Keratinocyte (primary cell): Measurements from ENCODE around the gene IL3.

ENCODE experiments used
- CTCF ChIP-seq, 3 experiments: IDR thresholded peaks in 1 of 3; conservative IDR thresholded peaks in 1 of 3; optimal IDR thresholded peaks in 1 of 3; 2 replicates in 2 of 3; 3 replicates in 1 of 3; pipeline versions ENCODE3 to v1.5.1; 2011; ENCODE audit warnings: low read length in 3 of 3, mild to moderate bottlenecking in 3 of 3, moderate library complexity in 2 of 3, control low read depth in 1 of 3, inconsistent platforms in 1 of 3; ENCODE audit not compliant: insufficient read depth in 2 of 3; ENCODE audit errors: extremely low read depth in 1 of 3
- EZH2 ChIP-seq: IDR thresholded peaks from one replicate; pipeline ENCODE4 v1.6.1; 2012; ENCODE audit warnings: inconsistent platforms, mild to moderate bottlenecking, low read length, moderate library complexity

- no peak for TF ChIP-seq EZH2
- no peak for TF ChIP-seq CTCF (optimal IDR thresholded peaks at IDR 0.05 in 1 of 3, IDR thresholded peaks at IDR 0.05 in 1 of 3, conservative IDR thresholded peaks at IDR 0.05 in 1 of 3; ENCODE audit: extremely low read depth in 1 of 3, insufficient read depth in 2 of 3, low read length in 3 of 3)
Observed at GRCh38 chr5:132072528-132072927, 12.1 kb downstream of the IL3 start.
